Common myeloid progenitor, CD34-positive (primary cell): Measurements from ENCODE around the gene TOP1.

Source experiments
- CTCF ChIA-PET: fragments of 350-600 bp; sonication (Branson Sonifier 250); formaldehyde crosslinking; loops from one replicate; lab custom pipeline; 2021; ENCODE audit warnings: antibody characterized with exemption; lab: Charles Lee
- POLR2A ChIA-PET: fragments of 350-600 bp; sonication (Branson Sonifier 250); formaldehyde crosslinking; loops from one replicate; lab custom pipeline; 2021; ENCODE audit warnings: antibody characterized with exemption; lab: Charles Lee
- DNase-seq, 3 donors: peaks; one replicate each; pipeline versions ENCODE4 v3.0.0 to v3.0.0-alpha.2; 2013
- H3K27ac ChIP-seq, 2 experiments: 1 replicate in 1 of 2; 2 replicates in 1 of 2; pipeline ENCODE4 v1.7.0; 2013; ENCODE audit warnings: inconsistent platforms in 2 of 2, low read length in 2 of 2, mild to moderate bottlenecking in 2 of 2, low read depth in 1 of 2, moderate library complexity in 1 of 2; ENCODE audit not compliant: severe bottlenecking in 2 of 2, insufficient read depth in 1 of 2, poor library complexity in 1 of 2
- H3K27me3 ChIP-seq, 5 experiments: replicated peaks in 2 of 5; 1 replicate in 3 of 5; 2 replicates in 2 of 5; pipeline versions ENCODE4 v1.6.1 to v1.7.0; 2013; ENCODE audit warnings: low read length in 4 of 5, mild to moderate bottlenecking in 2 of 5, moderate library complexity in 2 of 5, inconsistent platforms in 1 of 5; ENCODE audit not compliant: insufficient read depth in 5 of 5, control insufficient read depth in 4 of 5
- H3K36me3 ChIP-seq, 4 experiments: 1 replicate in 2 of 4; 2 replicates in 2 of 4; pipeline versions ENCODE4 v1.6.1 to v1.7.0; 2013; ENCODE audit warnings: low read length in 3 of 4, control low read depth in 1 of 4, mild to moderate bottlenecking in 1 of 4; ENCODE audit not compliant: control insufficient read depth in 4 of 4, insufficient read depth in 4 of 4
- H3K4me1 ChIP-seq, 4 experiments: 1 replicate in 3 of 4; 2 replicates in 1 of 4; pipeline versions ENCODE4 v1.6.1 to v1.7.1; 2013; ENCODE audit warnings: low read length in 3 of 4, mild to moderate bottlenecking in 3 of 4, control low read depth in 1 of 4, inconsistent platforms in 1 of 4, moderate library complexity in 1 of 4; ENCODE audit not compliant: control insufficient read depth in 4 of 4, insufficient read depth in 4 of 4; ENCODE audit errors: control extremely low read depth in 1 of 4
- H3K4me3 ChIP-seq, 7 experiments: 1 replicate in 4 of 7; 2 replicates in 3 of 7; pipeline versions ENCODE4 v1.5.1 to v1.7.0; 2013; ENCODE audit warnings: mild to moderate bottlenecking in 7 of 7, low read length in 6 of 7, moderate library complexity in 6 of 7, inconsistent platforms in 2 of 7, low read depth in 2 of 7, control low read depth in 1 of 7; ENCODE audit not compliant: insufficient read depth in 4 of 7, control insufficient read depth in 1 of 7; ENCODE audit errors: extremely low read depth in 1 of 7
- H3K9me3 ChIP-seq, 5 experiments: 1 replicate in 4 of 5; 2 replicates in 1 of 5; pipeline versions ENCODE4 v1.6.1 to v1.7.1; 2013; ENCODE audit warnings: low read length in 4 of 5, mild to moderate bottlenecking in 2 of 5, inconsistent platforms in 1 of 5, low read depth in 1 of 5, moderate library complexity in 1 of 5; ENCODE audit not compliant: control insufficient read depth in 4 of 5, insufficient read depth in 2 of 5; ENCODE audit errors: control extremely low read depth in 1 of 5
- WGBS: methylation state at CpG from one replicate; pipeline ENCODE4 v1.1.5; 2013; ENCODE audit not compliant: insufficient coverage; 5-methylcytosine and 5-hydroxymethylcytosine counted together

The TOP1 gene

GRCh38 chr20:41009946-41010345 is 18.7 kb upstream of the TOP1 start:
- ChIA-PET POLR2A (no interaction called here), CTCF (interaction anchor here (0.9 to 8.8 kb wide), 3 partner anchors 11 to 18 kb away, joined by 3 to 96 read pairs (median 4); no protein-coding TSS in a partner anchor)
- no peak for DNase-seq
- Histone ChIP-seq H3K27me3 (no peaks in the 10 kb centered on the region), H3K4me1 (peaks cover 23 to 73% (median 63%) of the 10 kb centered on the region in 4 experiments), H3K27ac (no peak overlapping the region), H3K9me3 (peaks cover 0 to 6% (median 3%) of the 10 kb centered on the region in 5 experiments), H3K4me3 (no peak overlapping the region), H3K36me3 (no peaks in the 10 kb centered on the region)
- 97% methylated on average over 3 of the region's 3 CpGs for WGBS

- H3K27ac ChIP-seq, result no peak overlapping the region
- CTCF ChIA-PET, result interaction anchor here (1.1 to 8.8 kb wide), 3 partner anchors 19 to 83 kb away, joined by 4 to 96 read pairs (median 4); no protein-coding TSS in a partner anchor
- 100% methylated on average over 1 of the region's 5 CpGs for WGBS
Observed at GRCh38 chr20:41011551-41012067, 17.0 kb upstream of the TOP1 start.

GRCh38 chr20:41014561-41015088 is 14.0 kb upstream of the TOP1 start:
- Histone ChIP-seq H3K4me1 (peaks cover 14 to 34% (median 31%) of the 10 kb centered on the region in 4 experiments), H3K27me3 (no peaks in the 10 kb centered on the region), H3K27ac (no peak overlapping the region), H3K4me3 (no peak overlapping the region), H3K9me3 (no peaks in the 10 kb centered on the region), H3K36me3 (no peaks in the 10 kb centered on the region)
- DNase-seq, result no peak
- ChIA-PET POLR2A (no interaction called here), CTCF (interaction anchor here (1.6 kb wide), 1 partner anchor 22 kb away, joined by 5 read pairs; no protein-coding TSS in a partner anchor)
- 96% methylated on average over 6 of the region's 6 CpGs for WGBS

More at GRCh38 chr20:41011551-41012067, 17.0 kb upstream of the TOP1 start:
- POLR2A ChIA-PET, result no interaction called here
- Histone ChIP-seq H3K4me1 (peaks cover 20 to 60% (median 54%) of the 10 kb centered on the region in 4 experiments), H3K4me3 (no peak overlapping the region), H3K27me3 (no peaks in the 10 kb centered on the region), H3K36me3 (no peaks in the 10 kb centered on the region), H3K9me3 (peaks cover 0 to 2% (median 0%) of the 10 kb centered on the region in 5 experiments)
- DNase-seq, result peak in 2 of 3 donors; percentile 45 to 56

GRCh38 chr20:41017448-41018042 is 11.1 kb upstream of the TOP1 start:
- ChIA-PET CTCF (interaction anchor here (0.5 to 1.8 kb wide), 6 partner anchors 11 to 274 kb away, joined by 3 to 7 read pairs (median 3); partner anchors contain the start of gene TOP1), POLR2A (no interaction called here)
- H3K4me3 ChIP-seq, result no peak overlapping the region

GRCh38 chr20:41018153-41018552 is 10.5 kb upstream of the TOP1 start:
- Histone ChIP-seq H3K27me3 (no peaks in the 10 kb centered on the region), H3K4me3 (no peak overlapping the region), H3K36me3 (no peaks in the 10 kb centered on the region), H3K4me1 (peaks cover 0 to under 1% (median 0%) of the 10 kb centered on the region in 4 experiments), H3K9me3 (no peaks in the 10 kb centered on the region), H3K27ac (no peak overlapping the region)
- ChIA-PET POLR2A (no interaction called here), CTCF (interaction anchor here (0.5 to 1.8 kb wide), 5 partner anchors 10 to 49 kb away, joined by 3 to 7 read pairs (median 3); partner anchors contain the start of gene TOP1)
- 94% methylated on average over 2 of the region's 2 CpGs for WGBS
- DNase-seq, result no peak

More at GRCh38 chr20:41017448-41018042, 11.1 kb upstream of the TOP1 start:
- no peak for DNase-seq
- Histone ChIP-seq H3K9me3 (no peaks in the 10 kb centered on the region), H3K27me3 (no peaks in the 10 kb centered on the region), H3K4me1 (peaks cover 3 to 7% (median 6%) of the 10 kb centered on the region in 4 experiments), H3K36me3 (no peaks in the 10 kb centered on the region), H3K27ac (no peak overlapping the region)
- WGBS, result 100% methylated on average over 2 of the region's 3 CpGs

GRCh38 chr20:41023549-41023948 is 5.1 kb upstream of the TOP1 start:
- CTCF ChIA-PET, result interaction anchor here (1.0 to 2.2 kb wide), 5 partner anchors 10 to 54 kb away, joined by 3 to 9 read pairs (median 4); no protein-coding TSS in a partner anchor
- POLR2A ChIA-PET, result no interaction called here

More at GRCh38 chr20:41023549-41023948, 5.1 kb upstream of the TOP1 start:
- WGBS, result 94% methylated on average over 2 of the region's 3 CpGs
- no peak for DNase-seq
- H3K27me3 ChIP-seq, result no peaks in the 10 kb centered on the region
- no peak overlapping the region for H3K27ac ChIP-seq
- no peaks in the 10 kb centered on the region for H3K36me3 ChIP-seq
- H3K4me1 ChIP-seq, result peaks cover 3 to 10% (median 9%) of the 10 kb centered on the region in 4 experiments
- H3K4me3 ChIP-seq, result no peak overlapping the region
- no peaks in the 10 kb centered on the region for H3K9me3 ChIP-seq
